ENCODE measurements around the gene GUCY1A1. TPM values are rescaled to one million over a fixed set of nuclear protein-coding genes. Genes with fewer than 3 reads are reported as not detected.
A peak's percentile ranks its signal among the peaks of the same experiment; 100 is the strongest.
"Not testable (repeated sequence)": the region's sequence is repeated elsewhere in the genome, so short reads cannot be mapped to it uniquely, and the experiment has no call there.

Gene GUCY1A1
- polyA plus RNA-seq, 3 donors from 2014 or later: 6.1 to 15.8 (median 12.6) TPM

DNA sequence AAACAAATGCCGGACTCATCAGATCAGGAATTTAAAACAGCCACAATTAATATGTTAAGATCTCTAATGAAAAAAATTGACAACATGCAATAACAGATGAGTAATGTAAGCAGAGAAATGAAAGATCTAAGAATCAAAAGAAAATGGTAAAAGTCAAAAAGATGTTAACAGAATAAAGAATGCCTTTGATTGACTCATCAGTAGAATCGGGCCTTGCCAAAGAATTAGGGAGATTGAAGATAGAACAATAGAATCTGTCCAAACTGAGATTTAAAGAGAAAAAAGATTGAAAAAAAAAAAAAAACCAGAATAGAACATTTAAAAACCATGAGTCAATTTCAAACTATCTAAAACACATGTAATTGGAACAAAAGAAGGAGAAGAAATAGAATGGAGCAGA, 25.9 kb upstream of the GUCY1A1 start:
- Mint-ChIP-seq H3K4me1 (peaks cover 18 to 22% of the 10 kb centered on the region in 2 donors), H3K27me3 (ENCODE audit: low read depth in 3 of 3) (peaks cover 0 to 4% (median 2%) of the 10 kb centered on the region in 3 donors), H3K36me3 (no peaks in the 10 kb centered on the region), H3K9me3 (no peaks in the 10 kb centered on the region), H3K4me3 (no peak overlapping the region), H3K27ac (peak overlapping the region in 1 of 6 donors; percentile 14)
- no peak for DNase-seq

DNA sequence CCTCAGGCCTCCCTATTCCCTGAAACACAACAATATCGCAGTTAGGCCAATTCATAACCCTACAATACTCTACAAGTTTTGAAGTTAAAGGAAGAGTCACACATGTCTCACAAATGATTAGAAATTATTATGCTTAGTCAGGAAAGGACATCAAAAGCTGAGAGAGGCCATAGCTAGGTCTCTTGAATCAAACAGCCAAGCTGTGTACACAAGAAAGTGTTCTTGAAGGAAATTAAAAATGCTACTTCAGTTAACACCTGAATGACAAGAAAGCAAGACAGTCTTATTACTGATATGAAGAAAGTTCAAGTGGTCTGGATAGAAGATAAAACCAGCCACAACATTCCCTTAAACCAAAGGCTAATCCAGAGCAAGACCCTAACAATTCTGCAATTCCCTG, 23.6 kb upstream of the GUCY1A1 start:
- Mint-ChIP-seq H3K27me3 (ENCODE audit: low read depth in 3 of 3) (no peaks in the 10 kb centered on the region), H3K36me3 (no peaks in the 10 kb centered on the region), H3K9me3 (no peaks in the 10 kb centered on the region), H3K4me3 (no peak overlapping the region), H3K4me1 (peaks cover 18 to 22% of the 10 kb centered on the region in 2 donors), H3K27ac (no peak overlapping the region)
- DNase-seq: no peak

DNA sequence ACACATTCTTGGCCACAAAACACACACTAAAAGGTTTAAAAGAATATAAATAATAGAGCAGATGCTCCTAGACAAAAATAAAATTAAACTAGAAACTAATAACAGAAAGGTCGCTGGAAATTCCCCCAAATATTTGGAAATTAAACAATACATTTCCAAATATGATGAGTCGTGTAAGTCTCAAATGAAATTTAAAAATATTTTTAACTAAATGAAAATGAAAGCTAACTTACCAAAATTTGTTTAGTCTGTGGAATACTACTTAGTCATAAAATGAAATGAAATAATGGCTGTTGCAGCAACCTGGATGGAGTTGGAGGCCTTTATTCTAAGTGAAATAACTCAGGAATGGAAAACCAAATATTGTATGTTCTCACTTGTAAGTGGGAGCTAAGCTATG, 20.6 kb upstream of the GUCY1A1 start:
- H3K36me3 Mint-ChIP-seq: no peaks in the 10 kb centered on the region
- H3K4me3 Mint-ChIP-seq: no peak overlapping the region
- H3K4me1 Mint-ChIP-seq: no peaks in the 10 kb centered on the region
- no peaks in the 10 kb centered on the region for H3K9me3 Mint-ChIP-seq
- DNase-seq: no peak
- H3K27me3 Mint-ChIP-seq (ENCODE audit: low read depth in 3 of 3): peaks cover 0 to 2% (median 0%) of the 10 kb centered on the region in 3 donors
- H3K27ac Mint-ChIP-seq: no peak overlapping the region

DNA sequence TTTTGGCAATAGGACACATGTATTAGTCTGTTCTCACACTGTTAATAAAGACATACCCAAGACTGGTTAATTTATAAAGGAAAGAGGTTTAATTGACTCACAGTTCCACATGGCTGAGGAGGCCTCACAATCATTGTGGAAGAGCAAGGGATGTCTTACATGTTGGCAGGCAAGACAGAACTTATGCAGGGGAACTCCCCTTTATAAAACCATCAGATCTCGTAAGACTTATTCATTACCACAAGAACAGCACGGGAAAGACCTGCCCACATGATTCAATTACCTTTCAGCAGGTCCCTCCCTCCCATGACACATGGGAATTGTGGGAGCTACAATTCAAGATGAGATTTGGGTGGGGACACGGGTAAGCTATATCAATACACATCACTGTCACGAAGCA, 15.9 kb upstream of the GUCY1A1 start:
- H3K4me3 Mint-ChIP-seq; H3K27me3 Mint-ChIP-seq (ENCODE audit: low read depth in 3 of 3); DNase-seq; H3K4me1 Mint-ChIP-seq; H3K27ac Mint-ChIP-seq; H3K9me3 Mint-ChIP-seq; H3K36me3 Mint-ChIP-seq: not testable (repeated sequence)

DNA sequence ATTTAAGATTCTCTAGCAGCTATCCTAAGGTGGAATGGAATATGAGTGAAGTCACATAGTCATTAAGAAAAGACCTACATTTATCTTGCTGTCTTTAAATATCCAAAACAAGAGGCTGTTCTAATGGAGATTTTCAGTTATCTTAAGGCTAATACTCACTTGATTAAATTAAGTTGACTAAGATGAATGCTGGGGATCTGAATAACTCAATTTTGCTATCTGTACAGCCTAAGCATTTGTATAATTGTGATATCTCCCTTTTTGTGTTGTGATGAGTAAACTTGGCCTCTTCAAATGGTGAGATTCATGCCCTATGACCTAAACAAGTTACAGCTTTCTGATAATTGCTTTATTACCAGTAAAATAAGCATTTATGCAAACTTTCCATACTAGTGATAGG, 13.6 kb upstream of the GUCY1A1 start:
- no peaks in the 10 kb centered on the region for H3K9me3 Mint-ChIP-seq
- no peak for DNase-seq
- no peaks in the 10 kb centered on the region for H3K36me3 Mint-ChIP-seq
- no peak overlapping the region for H3K27ac Mint-ChIP-seq
- H3K27me3 Mint-ChIP-seq (ENCODE audit: low read depth in 3 of 3): peaks cover 0 to 2% (median 1%) of the 10 kb centered on the region in 3 donors
- no peak overlapping the region for H3K4me3 Mint-ChIP-seq
- no peaks in the 10 kb centered on the region for H3K4me1 Mint-ChIP-seq

DNA sequence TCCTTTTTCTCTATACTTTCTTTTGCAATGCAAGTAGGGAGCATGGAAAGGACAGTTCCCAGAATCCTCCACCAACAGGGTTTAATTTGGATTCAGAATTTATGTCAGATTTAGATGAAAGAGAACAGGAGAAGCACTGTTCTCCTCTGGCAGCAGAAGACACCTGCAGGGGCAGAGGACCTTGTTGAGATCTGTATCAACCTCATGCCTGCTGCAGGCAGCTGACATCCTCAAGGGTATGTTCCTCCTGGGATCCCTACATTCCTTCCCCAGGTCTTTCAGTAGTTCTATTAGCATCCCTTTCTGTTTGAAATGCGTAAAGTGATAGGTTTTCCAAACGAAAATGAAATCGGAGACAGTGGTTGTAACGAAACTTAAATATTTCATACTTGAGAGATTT, 10.6 kb upstream of the GUCY1A1 start:
- no peak for DNase-seq
- Mint-ChIP-seq H3K4me3 (no peak overlapping the region), H3K27me3 (ENCODE audit: low read depth in 3 of 3) (peaks cover 0 to 1% (median 0%) of the 10 kb centered on the region in 3 donors), H3K36me3 (no peaks in the 10 kb centered on the region), H3K4me1 (no peaks in the 10 kb centered on the region), H3K27ac (no peak overlapping the region), H3K9me3 (no peaks in the 10 kb centered on the region)

DNA sequence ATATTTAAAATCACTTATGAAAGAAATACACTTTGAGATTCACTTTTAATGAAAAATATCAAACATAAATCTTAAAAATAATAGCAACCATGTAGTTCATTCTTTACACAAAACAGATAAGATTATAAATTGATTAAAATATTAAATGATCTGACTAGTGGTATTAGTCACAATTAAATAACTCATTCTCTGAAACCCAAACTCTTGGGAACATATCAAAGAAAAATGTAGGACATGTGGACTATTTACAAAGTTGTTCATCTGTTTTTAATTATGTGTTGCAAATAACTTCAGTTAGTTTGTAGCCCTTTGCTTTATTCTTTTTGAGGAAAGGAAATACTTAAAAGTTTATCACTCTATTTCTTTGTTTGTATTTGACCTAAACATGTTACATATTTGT, 9.5 kb upstream of the GUCY1A1 start:
- H3K27ac Mint-ChIP-seq: no peak overlapping the region
- H3K36me3 Mint-ChIP-seq: no peaks in the 10 kb centered on the region
- H3K4me3 Mint-ChIP-seq: no peak overlapping the region
- H3K9me3 Mint-ChIP-seq: no peaks in the 10 kb centered on the region
- no peak for DNase-seq
- no peaks in the 10 kb centered on the region for H3K4me1 Mint-ChIP-seq
- peaks cover 0 to 1% (median 0%) of the 10 kb centered on the region in 3 donors for H3K27me3 Mint-ChIP-seq (ENCODE audit: low read depth in 3 of 3)

DNA sequence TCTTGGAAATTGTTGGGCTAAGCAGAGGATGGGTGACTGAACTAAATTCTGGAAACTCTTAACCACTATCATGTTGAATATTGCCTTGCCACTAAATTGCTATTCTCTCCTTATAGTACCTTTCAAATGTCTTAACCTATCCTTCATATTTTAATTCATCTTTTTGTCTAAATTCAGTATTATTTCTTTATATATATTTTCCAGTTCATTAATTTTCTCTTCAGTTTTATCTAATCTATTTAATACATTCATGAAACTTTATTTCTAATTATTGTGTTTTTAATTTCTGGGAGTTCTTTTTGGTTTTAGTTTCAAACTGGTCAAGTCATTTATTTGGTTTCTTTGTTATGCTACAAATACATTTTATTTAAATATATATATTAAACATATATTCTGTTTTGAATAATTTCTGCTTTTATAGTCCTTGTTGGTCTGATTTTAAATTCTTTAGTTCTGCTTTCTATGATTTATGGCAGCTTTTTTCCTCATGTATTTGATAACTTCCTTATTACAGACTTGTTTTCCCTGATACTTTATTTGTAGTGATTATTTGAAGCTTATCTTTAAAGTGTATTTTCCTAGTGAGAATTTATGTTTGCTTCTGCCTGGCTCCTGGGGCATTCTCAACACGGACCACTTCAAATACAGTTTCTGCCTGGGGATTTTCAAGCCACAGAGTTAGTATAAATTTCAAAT, 8.5 kb upstream of the GUCY1A1 start:
- DNase-seq: no peak
- Mint-ChIP-seq H3K27ac (no peak overlapping the region), H3K27me3 (ENCODE audit: low read depth in 3 of 3) (peaks cover 0 to 1% (median 0%) of the 10 kb centered on the region in 3 donors), H3K4me1 (no peaks in the 10 kb centered on the region), H3K4me3 (no peak overlapping the region), H3K9me3 (no peaks in the 10 kb centered on the region), H3K36me3 (no peaks in the 10 kb centered on the region)

DNA sequence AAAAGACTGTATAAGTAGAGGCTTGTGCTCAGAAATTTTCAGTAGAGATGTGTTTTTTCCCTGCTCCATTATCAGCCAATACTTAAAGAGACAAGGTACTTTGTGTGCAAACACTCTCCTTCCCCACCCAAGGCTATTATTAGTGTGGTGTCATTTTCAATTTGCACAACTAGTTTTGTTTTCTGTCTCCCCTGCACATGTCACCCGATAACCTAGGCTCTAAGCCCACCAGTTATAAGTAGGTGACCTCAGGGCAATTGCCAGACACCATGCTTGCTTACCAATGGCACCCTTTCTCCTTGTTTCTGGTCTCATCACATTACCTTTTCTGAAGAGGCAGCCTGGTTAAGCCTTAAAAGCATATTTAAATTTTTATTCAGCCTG, 8.0 kb upstream of the GUCY1A1 start:
- DNase-seq: no peak
- Mint-ChIP-seq H3K9me3 (no peaks in the 10 kb centered on the region), H3K4me3 (no peak overlapping the region), H3K27ac (no peak overlapping the region), H3K36me3 (no peaks in the 10 kb centered on the region), H3K4me1 (no peaks in the 10 kb centered on the region), H3K27me3 (ENCODE audit: low read depth in 3 of 3) (peaks cover 0 to 1% (median 0%) of the 10 kb centered on the region in 3 donors)

DNA sequence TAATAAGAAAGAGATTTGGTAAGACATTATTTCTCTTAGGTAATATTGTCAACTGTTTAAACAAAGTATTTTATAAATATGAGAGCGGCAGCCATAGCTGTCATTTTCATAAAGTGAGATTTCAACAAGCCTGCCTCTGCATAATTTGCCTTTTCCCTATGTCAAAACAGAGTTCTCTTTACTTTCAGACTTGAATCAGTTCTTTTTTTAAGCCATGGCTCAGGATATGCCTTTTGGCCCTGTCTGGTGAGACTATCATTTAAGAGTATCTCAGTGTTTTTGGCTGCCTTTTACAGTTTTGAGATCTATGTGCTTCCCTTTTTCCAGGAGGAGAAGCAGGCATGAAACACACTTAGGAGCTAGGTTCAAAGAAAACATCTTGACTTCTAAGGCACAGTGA, 7.5 kb upstream of the GUCY1A1 start:
- no peaks in the 10 kb centered on the region for H3K36me3 Mint-ChIP-seq
- no peaks in the 10 kb centered on the region for H3K4me1 Mint-ChIP-seq
- no peak overlapping the region for H3K4me3 Mint-ChIP-seq
- H3K27me3 Mint-ChIP-seq (ENCODE audit: low read depth in 3 of 3): peaks cover 0 to 1% (median 0%) of the 10 kb centered on the region in 3 donors
- no peak for DNase-seq
- H3K27ac Mint-ChIP-seq: no peak overlapping the region
- H3K9me3 Mint-ChIP-seq: no peaks in the 10 kb centered on the region

DNA sequence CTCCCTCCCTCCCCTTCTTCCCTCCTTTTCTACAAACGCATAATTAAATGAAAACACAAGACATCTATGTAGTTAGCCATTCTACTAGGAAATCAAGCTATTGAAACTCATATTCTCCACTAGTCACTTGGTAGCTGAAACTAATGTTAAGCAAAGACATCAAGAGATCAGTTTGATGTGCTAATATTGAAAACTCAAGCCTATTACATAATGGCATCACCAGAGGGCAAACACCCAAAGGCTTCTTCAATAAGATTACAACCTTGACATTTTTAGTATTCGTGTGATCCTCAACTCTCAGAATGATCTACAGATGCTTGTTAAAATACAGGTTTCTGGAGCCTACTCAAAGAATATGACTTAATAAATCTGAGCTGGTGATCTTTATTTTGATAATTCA, 6.2 kb upstream of the GUCY1A1 start:
- Mint-ChIP-seq H3K27me3 (ENCODE audit: low read depth in 3 of 3) (peaks cover 0 to 3% (median 1%) of the 10 kb centered on the region in 3 donors), H3K4me3 (no peak overlapping the region), H3K36me3 (no peaks in the 10 kb centered on the region), H3K9me3 (no peaks in the 10 kb centered on the region), H3K4me1 (no peaks in the 10 kb centered on the region), H3K27ac (no peak overlapping the region)
- DNase-seq: no peak

DNA sequence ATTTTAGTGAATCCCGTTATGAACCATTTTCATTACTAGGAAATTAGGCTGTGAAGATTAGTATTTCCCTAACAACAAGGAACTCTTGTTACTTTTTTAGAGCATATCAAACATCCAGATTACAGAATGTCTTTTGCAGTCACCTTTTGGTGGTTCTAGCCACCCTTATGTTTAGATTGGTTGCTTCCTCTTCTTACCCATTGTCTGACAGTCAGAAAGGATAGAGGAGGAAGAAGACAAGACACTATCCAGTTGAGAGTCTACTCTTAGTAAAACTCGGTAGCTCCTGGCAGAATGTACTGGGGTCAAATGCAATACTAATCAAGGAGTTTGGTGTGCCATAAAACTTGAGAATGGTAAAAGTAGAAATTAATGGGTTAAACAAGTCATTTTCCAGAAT, 1.6 kb upstream of the GUCY1A1 start:
- Mint-ChIP-seq H3K27me3 (ENCODE audit: low read depth in 3 of 3) (peaks cover 0 to 12% (median 3%) of the 10 kb centered on the region in 3 donors), H3K4me3 (peak overlapping the region in 1 of 5 donors; percentile 16), H3K4me1 (peaks cover 16 to 31% of the 10 kb centered on the region in 2 donors), H3K9me3 (no peaks in the 10 kb centered on the region), H3K27ac (no peak overlapping the region), H3K36me3 (no peaks in the 10 kb centered on the region)
- DNase-seq: no peak

DNA sequence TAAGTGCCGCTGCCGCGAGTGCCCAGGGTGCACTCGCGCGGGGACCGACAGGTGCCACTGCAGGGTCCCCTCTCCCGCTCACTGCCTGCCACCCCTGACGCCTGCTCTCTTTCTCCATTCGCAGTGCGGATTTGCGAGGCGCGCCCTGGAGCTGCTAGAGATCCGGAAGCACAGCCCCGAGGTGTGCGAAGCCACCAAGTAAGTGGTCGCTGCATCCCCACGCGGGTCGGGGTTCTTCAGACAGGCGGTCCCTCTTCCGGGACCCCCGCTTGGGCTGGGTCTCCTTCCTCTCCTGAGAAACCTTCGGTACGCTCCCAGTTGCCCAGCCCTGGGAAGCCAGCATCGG, 547 bp downstream of the GUCY1A1 start:
- peak; percentile 60 to 67 (median 64) for DNase-seq
- Mint-ChIP-seq H3K9me3 (peaks cover 0 to 3% (median 0%) of the 10 kb centered on the region in 6 donors), H3K4me3 (peak overlapping the region; percentile 93 to 97 (median 95)), H3K36me3 (no peaks in the 10 kb centered on the region), H3K27me3 (ENCODE audit: low read depth in 3 of 3) (peaks cover 0 to 14% (median 3%) of the 10 kb centered on the region in 3 donors), H3K27ac (peak overlapping the region; percentile 80 to 98 (median 94)), H3K4me1 (peaks cover 16 to 37% of the 10 kb centered on the region in 2 donors)

DNA sequence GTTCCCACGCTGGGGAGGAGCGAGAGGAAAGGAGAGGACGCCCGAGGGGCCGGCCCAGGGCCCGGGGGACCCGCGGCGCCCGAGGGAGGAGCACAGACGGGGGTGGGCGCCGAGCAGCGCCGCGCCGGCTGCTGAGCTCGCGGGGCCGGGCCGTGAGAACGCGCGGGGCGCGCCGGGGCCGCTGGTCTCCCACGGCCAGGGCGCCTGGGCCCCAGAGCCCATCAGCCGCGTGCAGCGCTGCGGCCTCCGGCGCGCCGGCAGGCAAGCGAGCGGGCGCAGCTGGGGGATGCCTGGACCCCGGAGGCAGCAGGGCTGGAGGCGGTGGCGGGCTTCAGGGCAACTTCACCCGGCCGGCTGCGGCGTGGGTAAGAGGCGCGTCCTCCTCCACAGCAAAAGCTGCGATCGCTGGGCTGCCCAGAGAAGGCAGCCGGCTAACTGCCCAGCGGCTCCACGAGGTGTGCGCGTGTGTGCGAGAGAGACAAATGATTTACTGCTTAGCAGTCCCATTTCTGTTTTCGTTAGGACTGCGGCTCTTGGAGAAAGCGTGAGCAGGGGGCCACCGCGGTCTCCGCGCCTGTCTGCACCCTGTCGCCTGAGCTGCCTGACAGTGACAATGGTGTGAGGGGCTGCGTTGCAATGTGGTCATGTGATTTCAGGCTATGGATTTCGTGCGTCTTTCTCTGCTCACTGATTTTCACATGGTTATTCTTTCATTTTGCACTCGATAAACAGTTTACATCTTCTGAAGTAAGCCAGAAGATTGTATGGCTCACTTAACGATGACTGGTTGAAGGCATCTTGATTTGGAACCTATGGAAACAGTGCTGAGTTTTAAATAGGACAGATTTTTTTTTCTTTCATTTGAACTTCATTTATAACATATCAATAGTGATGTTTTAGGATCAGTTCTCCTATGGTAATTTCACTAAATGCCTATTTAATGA, 1.2 kb downstream of the GUCY1A1 start:
- H3K4me3 Mint-ChIP-seq: peak overlapping the region; percentile 93 to 97 (median 95)
- H3K9me3 Mint-ChIP-seq: peaks cover 0 to 3% (median 0%) of the 10 kb centered on the region in 6 donors
- peaks cover 0 to 14% (median 3%) of the 10 kb centered on the region in 3 donors for H3K27me3 Mint-ChIP-seq (ENCODE audit: low read depth in 3 of 3)
- peak overlapping the region; percentile 76 to 98 (median 89) for H3K27ac Mint-ChIP-seq
- H3K4me1 Mint-ChIP-seq: peaks cover 16 to 37% of the 10 kb centered on the region in 2 donors
- H3K36me3 Mint-ChIP-seq: no peaks in the 10 kb centered on the region
- peak; percentile 48 to 62 (median 59) for DNase-seq
